IPS-20b (cell line): ENCODE data around the gene CLIC1.

Experiments used
- H3K27ac ChIP-seq: one replicate; pipeline ENCODE4 v1.5.1; 2013; ENCODE audit warnings: low read length
- H3K27me3 ChIP-seq: 2 replicates; pipeline ENCODE4 v1.6.1; 2013; ENCODE audit warnings: mild to moderate bottlenecking, low read length, inconsistent platforms; ENCODE audit not compliant: insufficient read depth
- H3K36me3 ChIP-seq: 2 replicates; pipeline ENCODE4 v1.6.1; 2013; ENCODE audit warnings: low read depth, mild to moderate bottlenecking, inconsistent platforms, low read length, moderate library complexity; ENCODE audit not compliant: insufficient read depth
- H3K4me1 ChIP-seq: 2 replicates; pipeline ENCODE4 v1.6.1; 2013; ENCODE audit warnings: mild to moderate bottlenecking, control low read depth, inconsistent platforms, low read length, moderate library complexity; ENCODE audit not compliant: insufficient read depth
- H3K4me3 ChIP-seq: 2 replicates; pipeline ENCODE4 v1.5.1; 2013; ENCODE audit warnings: mild to moderate bottlenecking, low read length, inconsistent platforms
- H3K9ac ChIP-seq: 2 replicates; pipeline ENCODE4 v1.6.1; 2013; ENCODE audit warnings: low read depth, mild to moderate bottlenecking, inconsistent platforms, low read length, moderate library complexity
- H3K9me3 ChIP-seq: 2 replicates; pipeline ENCODE4 v1.6.1; 2013; ENCODE audit warnings: mild to moderate bottlenecking, low read depth, low read length, inconsistent platforms; ENCODE audit not compliant: insufficient read depth

Gene CLIC1

GRCh38 chr6:31765559-31765909, 29.2 kb upstream of the CLIC1 start:
- no peak overlapping the region for H3K9ac ChIP-seq

GRCh38 chr6:31764198-31764597, 27.9 kb upstream of the CLIC1 start:
- peaks cover 17% of the 10 kb centered on the region for H3K36me3 ChIP-seq
- no peaks in the 10 kb centered on the region for H3K9me3 ChIP-seq
- no peak overlapping the region for H3K4me3 ChIP-seq
- no peaks in the 10 kb centered on the region; the same call in 1 of the 2 replicates for H3K27me3 ChIP-seq
- H3K9ac ChIP-seq, result no peak overlapping the region
- no peak overlapping the region for H3K27ac ChIP-seq
- peaks cover 7% of the 10 kb centered on the region; the same call in 1 of the 2 replicates for H3K4me1 ChIP-seq

More at GRCh38 chr6:31765559-31765909, 29.2 kb upstream of the CLIC1 start:
- no peaks in the 10 kb centered on the region for H3K9me3 ChIP-seq
- H3K27me3 ChIP-seq, result no peaks in the 10 kb centered on the region; the same call in 1 of the 2 replicates
- peaks cover 7% of the 10 kb centered on the region; the same call in 1 of the 2 replicates for H3K4me1 ChIP-seq
- H3K27ac ChIP-seq, result no peak overlapping the region
- peaks cover 12% of the 10 kb centered on the region for H3K36me3 ChIP-seq
- no peak overlapping the region for H3K4me3 ChIP-seq

GRCh38 chr6:31763619-31763940, 27.2 kb upstream of the CLIC1 start:
- H3K9ac ChIP-seq, result no peak overlapping the region; the same call in 1 of the 2 replicates
- H3K27me3 ChIP-seq, result no peaks in the 10 kb centered on the region; the same call in 1 of the 2 replicates
- no peaks in the 10 kb centered on the region for H3K9me3 ChIP-seq
- no peak overlapping the region for H3K4me3 ChIP-seq
- H3K4me1 ChIP-seq, result peaks cover 7% of the 10 kb centered on the region; the same call in 1 of the 2 replicates
- no peak overlapping the region for H3K27ac ChIP-seq
- H3K36me3 ChIP-seq, result peaks cover 21% of the 10 kb centered on the region

GRCh38 chr6:31762878-31763618, 26.7 kb upstream of the CLIC1 start:
- H3K9me3 ChIP-seq, result no peaks in the 10 kb centered on the region
- no peak overlapping the region for H3K4me3 ChIP-seq
- no peak overlapping the region for H3K27ac ChIP-seq
- peaks cover 21% of the 10 kb centered on the region for H3K36me3 ChIP-seq
- no peak overlapping the region; the same call in 1 of the 2 replicates for H3K9ac ChIP-seq
- H3K27me3 ChIP-seq, result no peaks in the 10 kb centered on the region; the same call in 1 of the 2 replicates
- peaks cover 7% of the 10 kb centered on the region; the same call in 1 of the 2 replicates for H3K4me1 ChIP-seq

- no peak within 1 kb of the TSS; the same call in 1 of the 2 replicates for H3K9ac ChIP-seq
- no peak within 1 kb of the TSS for H3K27ac ChIP-seq
- no peaks in the 10 kb centered on the region; the same call in 1 of the 2 replicates for H3K27me3 ChIP-seq
- no peak within 1 kb of the TSS for H3K4me3 ChIP-seq
- peaks cover 7% of the 10 kb centered on the region; the same call in 1 of the 2 replicates for H3K4me1 ChIP-seq
- no peaks in the 10 kb centered on the region for H3K9me3 ChIP-seq
- peaks cover 21% of the 10 kb centered on the region for H3K36me3 ChIP-seq
Observed at GRCh38 chr6:31762356-31762755, 26.0 kb upstream of the CLIC1 start, which contains the start of gene SAPCD1. Gene SAPCD1 (plus strand): TSS chr6:31762656. CDS start chr6:31763055, 399 bp downstream.

GRCh38 chr6:31761343-31761742, 25.0 kb upstream of the CLIC1 start:
- no peak overlapping the region for H3K9ac ChIP-seq
- no peak overlapping the region for H3K4me3 ChIP-seq

GRCh38 chr6:31760790-31761189, 24.5 kb upstream of the CLIC1 start:
- Histone ChIP-seq H3K9ac (no peak overlapping the region), H3K27ac (no peak overlapping the region), H3K36me3 (peaks cover 21% of the 10 kb centered on the region), H3K4me1 (peaks cover 7% of the 10 kb centered on the region; the same call in 1 of the 2 replicates), H3K9me3 (no peaks in the 10 kb centered on the region), H3K4me3 (no peak overlapping the region), H3K27me3 (no peaks in the 10 kb centered on the region)

More at GRCh38 chr6:31761343-31761742, 25.0 kb upstream of the CLIC1 start:
- H3K27me3 ChIP-seq, result no peaks in the 10 kb centered on the region
- peaks cover 21% of the 10 kb centered on the region for H3K36me3 ChIP-seq
- peaks cover 7% of the 10 kb centered on the region; the same call in 1 of the 2 replicates for H3K4me1 ChIP-seq
- no peak overlapping the region for H3K27ac ChIP-seq
- H3K9me3 ChIP-seq, result no peaks in the 10 kb centered on the region

- no peaks in the 10 kb centered on the region for H3K9me3 ChIP-seq
- H3K9ac ChIP-seq, result no peak overlapping the region
- no peaks in the 10 kb centered on the region for H3K27me3 ChIP-seq
- H3K4me3 ChIP-seq, result no peak overlapping the region
- peaks cover 21% of the 10 kb centered on the region for H3K36me3 ChIP-seq
- H3K27ac ChIP-seq, result no peak overlapping the region
- peaks cover 2% of the 10 kb centered on the region; the same call in 1 of the 2 replicates for H3K4me1 ChIP-seq
Observed at GRCh38 chr6:31758281-31758680, 22.0 kb upstream of the CLIC1 start.

- Histone ChIP-seq H3K9ac (no peak overlapping the region), H3K36me3 (peaks cover 5% of the 10 kb centered on the region; the same call in 1 of the 2 replicates), H3K4me3 (no peak overlapping the region), H3K9me3 (no peaks in the 10 kb centered on the region), H3K27ac (no peak overlapping the region), H3K27me3 (no peaks in the 10 kb centered on the region), H3K4me1 (no peaks in the 10 kb centered on the region)
Observed at GRCh38 chr6:31752739-31753319, 16.5 kb upstream of the CLIC1 start.

- Histone ChIP-seq H3K36me3 (peaks cover 9% of the 10 kb centered on the region; the same call in 1 of the 2 replicates), H3K9ac (no peak overlapping the region), H3K9me3 (no peaks in the 10 kb centered on the region), H3K27ac (no peak overlapping the region), H3K27me3 (no peaks in the 10 kb centered on the region), H3K4me3 (no peak overlapping the region), H3K4me1 (no peaks in the 10 kb centered on the region)
Observed at GRCh38 chr6:31750411-31751022, 14.2 kb upstream of the CLIC1 start.

GRCh38 chr6:31749301-31750036, 13.1 kb upstream of the CLIC1 start:
- Histone ChIP-seq H3K27ac (no peak overlapping the region), H3K36me3 (peaks cover 9% of the 10 kb centered on the region; the same call in 1 of the 2 replicates)

More at GRCh38 chr6:31749301-31750036, 13.1 kb upstream of the CLIC1 start:
- no peaks in the 10 kb centered on the region for H3K27me3 ChIP-seq
- H3K9ac ChIP-seq, result no peak overlapping the region
- H3K4me3 ChIP-seq, result no peak overlapping the region
- H3K4me1 ChIP-seq, result no peaks in the 10 kb centered on the region
- H3K9me3 ChIP-seq, result no peaks in the 10 kb centered on the region
